Measurements from ENCODE around the gene PTPRG.
"Not testable (repeated sequence)": the region's sequence is repeated elsewhere in the genome, so short reads cannot be mapped to it uniquely, and the experiment has no call there.

The PTPRG gene

DNA sequence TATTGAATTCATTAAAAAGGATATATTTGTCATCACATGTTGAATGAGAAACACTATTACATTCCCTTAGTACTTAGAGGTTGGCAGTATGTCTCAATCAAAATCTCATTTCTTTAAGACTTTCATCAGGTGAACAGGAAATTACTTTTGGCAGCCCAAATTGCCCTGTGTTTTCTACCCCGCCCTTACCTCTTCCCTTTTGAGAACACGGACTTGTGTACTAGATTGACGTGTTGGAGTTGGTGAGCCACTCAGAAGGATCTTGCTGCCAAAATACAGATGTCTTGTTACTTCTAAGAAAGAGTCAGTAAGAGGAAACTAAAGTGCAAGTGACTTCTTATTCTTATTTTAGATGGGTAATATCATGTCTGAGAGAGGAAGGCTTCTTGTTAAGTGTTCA lies 425.1 kb downstream of the PTPRG start:
- DNase-seq = no peak

GRCh38 chr3:61989681-61990080 lies 428.3 kb downstream of the PTPRG start:
- DNase-seq = no peak

DNA sequence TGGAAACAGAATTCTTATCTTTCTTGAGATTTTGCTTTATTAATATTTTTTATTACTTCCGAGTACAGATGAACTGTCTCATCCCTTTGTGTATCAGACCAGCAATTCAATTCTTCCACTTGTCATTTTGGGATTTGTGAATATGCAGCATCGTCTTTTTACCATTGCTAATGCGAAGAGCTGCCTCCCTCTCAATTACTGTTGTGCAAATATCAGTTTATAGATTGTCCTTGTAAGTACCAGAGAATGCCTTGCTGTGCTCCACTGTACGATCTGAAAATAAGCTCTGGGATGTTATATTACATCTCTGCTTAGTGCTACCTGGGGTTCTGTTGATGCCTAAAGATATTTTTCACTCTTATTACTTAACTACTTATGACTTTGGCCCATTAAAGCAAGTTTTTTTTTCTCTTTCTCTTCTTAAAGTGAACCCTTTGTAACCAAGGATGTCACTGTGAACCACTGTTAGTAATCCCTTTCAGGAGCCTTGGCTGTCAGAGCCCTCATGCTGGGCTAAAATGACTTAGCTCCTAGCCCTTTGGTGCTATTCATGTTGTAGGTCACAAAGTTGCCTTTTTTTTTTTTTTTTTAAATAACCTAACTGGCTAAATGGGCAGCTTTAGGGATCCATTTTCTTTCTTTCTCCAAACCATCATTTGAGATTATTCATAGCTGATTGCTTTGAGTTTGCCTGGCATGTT lies 429.1 kb downstream of the PTPRG start:
- no peak for DNase-seq

DNA sequence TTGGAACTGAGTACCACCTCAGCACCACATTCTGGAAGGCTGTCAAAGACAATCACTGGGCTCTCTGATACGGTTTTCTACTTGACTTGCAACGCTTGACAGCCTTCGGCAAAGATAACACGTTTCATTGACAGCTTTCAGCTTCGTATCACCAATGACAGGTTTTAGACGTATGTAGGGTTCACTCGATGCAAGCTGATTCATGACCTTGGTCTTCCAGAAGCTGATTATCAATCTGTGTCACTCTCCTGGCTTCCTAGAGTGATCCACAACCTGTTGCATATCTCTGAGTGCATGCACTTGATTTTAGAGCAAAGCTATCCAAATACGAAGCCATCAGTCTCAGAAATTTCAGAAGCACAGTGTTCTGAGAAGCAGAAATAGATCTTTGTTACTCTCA lies 430.3 kb downstream of the PTPRG start:
- DNase-seq = no peak

- no peak for DNase-seq
Observed at GRCh38 chr3:61996366-61996765, 435.0 kb downstream of the PTPRG start.

DNA sequence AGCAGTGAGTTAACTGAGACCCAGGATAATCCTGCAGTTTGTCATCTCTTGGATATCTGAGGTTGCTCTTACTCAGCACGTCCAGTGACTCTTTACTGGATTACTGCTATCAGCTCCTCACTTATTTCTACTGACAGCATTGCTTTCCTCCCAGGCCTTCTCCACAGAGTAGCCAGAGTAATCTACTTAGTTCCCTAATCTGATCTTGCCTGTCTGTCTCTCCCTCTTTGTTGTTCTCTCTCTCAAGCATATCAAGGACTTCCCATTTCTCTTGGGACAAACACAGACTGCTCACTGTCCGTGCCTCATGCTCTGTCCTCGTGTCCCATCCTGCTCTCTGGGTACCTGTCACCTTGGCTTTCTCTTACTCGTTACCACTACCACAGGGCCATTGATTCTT lies 435.7 kb downstream of the PTPRG start:
- no peak for DNase-seq

DNA sequence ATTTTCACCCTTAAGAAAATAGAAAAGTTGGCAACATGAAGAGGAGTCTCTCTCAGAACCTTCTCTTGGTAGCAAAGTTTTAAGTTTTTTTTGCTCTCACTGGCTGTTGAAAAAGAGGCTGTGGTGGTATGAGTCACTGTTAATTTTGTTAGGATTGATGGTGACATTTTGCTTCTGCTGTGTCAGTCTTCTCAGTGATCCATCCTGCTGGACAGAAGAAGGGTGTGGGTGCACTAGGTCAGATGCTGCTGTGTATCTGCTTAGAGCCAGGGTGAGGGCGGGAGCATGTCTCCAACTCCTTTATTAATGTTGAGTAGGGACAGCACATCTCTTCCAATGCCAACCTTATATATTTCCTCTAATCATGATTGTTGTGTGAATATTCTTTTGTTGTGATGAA lies 442.5 kb downstream of the PTPRG start:
- DNase-seq = no peak

- no peak for DNase-seq
Observed at GRCh38 chr3:62007036-62007435, 445.7 kb downstream of the PTPRG start.

DNA sequence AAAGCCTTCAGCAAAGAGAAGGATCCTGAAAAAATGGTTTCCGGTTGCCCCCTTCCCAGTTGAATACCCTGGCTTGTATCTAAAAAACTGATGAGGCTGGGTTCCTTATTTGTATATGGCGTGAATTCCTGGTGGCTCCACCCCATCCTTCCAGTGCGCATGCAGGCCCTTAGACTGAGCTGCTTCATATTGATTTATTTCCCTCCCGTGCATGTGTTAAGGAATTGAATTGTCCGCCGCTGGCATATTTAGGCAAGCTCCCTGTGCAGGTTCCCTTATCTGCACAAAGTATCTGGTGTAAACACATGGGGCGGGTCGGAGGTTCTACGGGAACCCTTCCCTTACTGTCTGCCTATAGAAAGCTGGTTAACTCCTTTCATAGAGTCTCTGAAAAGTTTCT lies 449.6 kb downstream of the PTPRG start:
- no peak for DNase-seq

GRCh38 chr3:62011666-62012065 lies 450.3 kb downstream of the PTPRG start:
- DNase-seq = no peak

DNA sequence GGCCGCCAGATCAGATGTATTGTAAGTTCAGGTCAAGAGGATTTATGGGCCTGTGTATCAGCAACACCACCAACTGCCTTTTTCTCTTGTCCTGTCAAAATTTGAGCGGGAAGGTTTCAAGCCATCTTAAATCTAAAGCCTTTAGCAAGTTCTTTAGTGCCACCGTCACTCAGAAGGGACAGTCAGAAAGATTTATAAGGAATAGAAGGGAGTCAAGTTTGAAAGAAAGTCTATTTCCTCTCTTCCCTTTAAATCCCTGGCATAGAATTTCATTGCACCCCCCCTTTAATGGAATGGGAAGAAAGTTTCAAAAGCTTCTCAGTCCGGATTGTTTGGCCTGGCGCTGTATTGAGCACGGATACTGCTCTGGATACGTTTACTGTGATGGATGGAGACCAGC lies 452.6 kb downstream of the PTPRG start:
- no peak for DNase-seq

GRCh38 chr3:62015111-62015510 lies 453.7 kb downstream of the PTPRG start:
- DNase-seq = no peak

- DNase-seq = no peak
Observed at GRCh38 chr3:62019906-62020305, 458.5 kb downstream of the PTPRG start.

GRCh38 chr3:62020706-62021105 lies 459.3 kb downstream of the PTPRG start:
- DNase-seq = no peak

- no peak for DNase-seq
Observed at GRCh38 chr3:62022312-62022711, 460.9 kb downstream of the PTPRG start.

DNA sequence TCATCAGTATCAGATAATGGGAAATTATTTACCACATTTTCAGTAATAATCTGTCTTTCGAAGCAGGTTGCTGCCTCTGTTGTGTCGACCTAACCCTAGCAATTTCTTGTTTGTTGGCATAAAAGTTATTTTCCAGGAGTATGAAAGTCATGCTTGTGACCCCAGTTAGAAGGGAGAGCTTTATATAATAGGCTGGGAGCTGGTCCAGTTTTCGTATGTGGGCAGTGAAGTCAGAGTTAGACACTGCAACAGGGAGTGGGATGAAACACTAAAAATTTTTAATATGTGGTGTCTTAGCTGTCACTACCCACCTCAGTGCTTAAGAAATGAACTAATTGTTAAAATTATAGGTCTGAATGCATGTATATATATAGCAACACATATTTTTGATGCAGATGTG lies 463.5 kb downstream of the PTPRG start:
- no peak for DNase-seq

GRCh38 chr3:62025913-62026312 lies 464.5 kb downstream of the PTPRG start:
- no peak for DNase-seq

DNA sequence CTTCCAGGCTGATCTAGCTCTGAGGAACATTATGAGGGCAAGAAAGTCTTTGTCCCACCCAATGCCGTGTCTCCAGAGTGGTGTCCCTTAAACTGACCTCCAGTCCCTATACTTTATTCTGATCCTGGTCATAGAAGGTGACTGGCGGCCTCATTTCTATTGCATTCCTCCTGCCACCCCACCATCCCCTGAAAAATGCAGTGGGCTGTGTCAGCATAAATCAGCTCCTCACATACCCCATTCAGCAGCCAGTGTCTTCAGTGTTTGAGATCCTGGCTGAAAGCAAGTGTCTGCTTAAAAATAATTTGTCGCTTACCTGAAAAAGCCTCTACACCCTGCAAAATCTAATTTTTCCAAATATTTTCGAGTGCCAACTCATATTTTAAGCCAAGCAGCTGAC lies 465.9 kb downstream of the PTPRG start:
- no peak for DNase-seq

GRCh38 chr3:62027796-62028195 lies 466.4 kb downstream of the PTPRG start:
- DNase-seq = no peak

DNA sequence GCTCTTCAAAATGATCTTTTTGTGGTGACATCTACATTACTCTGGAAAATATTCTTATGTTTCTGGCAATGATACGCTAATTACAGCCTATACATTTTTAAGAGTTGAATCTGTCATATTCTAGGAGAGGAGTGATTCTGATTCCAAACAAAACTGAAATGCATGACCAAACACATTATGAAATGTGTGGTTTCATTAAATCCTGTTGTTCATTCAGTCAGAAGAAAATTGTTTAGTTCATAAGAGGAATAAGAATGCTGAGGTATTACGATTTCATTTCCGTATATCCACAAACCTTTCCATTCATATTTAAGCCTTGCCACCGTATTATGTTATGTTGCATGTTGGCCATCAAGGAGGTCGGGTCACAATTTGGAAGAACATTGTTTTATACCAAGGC lies 466.9 kb downstream of the PTPRG start:
- no peak for DNase-seq

GRCh38 chr3:62032738-62033137 lies 471.4 kb downstream of the PTPRG start:
- no peak for DNase-seq

GRCh38 chr3:62035402-62036057 lies 474.2 kb downstream of the PTPRG start:
- DNase-seq = no peak

DNA sequence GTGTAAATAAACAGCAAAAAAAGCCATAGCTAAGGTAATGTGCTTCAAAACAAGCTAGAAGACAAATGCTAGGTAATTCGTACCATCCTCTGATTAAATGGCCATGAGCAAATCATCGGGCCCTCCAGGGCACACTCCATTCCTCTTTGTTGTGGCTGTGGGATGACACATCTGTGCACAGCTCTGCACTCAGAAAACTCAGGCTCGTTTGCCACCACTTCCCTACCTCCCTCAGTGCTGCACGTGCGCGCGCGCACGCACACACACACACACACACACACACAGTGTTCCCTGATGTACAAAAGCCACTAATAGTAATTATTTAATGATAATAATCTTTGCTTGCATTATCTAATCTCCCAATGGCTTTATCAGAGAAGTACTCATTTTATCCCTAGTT lies 475.4 kb downstream of the PTPRG start:
- no peak for DNase-seq

GRCh38 chr3:62038798-62039197 lies 477.4 kb downstream of the PTPRG start:
- DNase-seq = not testable (repeated sequence)

DNA sequence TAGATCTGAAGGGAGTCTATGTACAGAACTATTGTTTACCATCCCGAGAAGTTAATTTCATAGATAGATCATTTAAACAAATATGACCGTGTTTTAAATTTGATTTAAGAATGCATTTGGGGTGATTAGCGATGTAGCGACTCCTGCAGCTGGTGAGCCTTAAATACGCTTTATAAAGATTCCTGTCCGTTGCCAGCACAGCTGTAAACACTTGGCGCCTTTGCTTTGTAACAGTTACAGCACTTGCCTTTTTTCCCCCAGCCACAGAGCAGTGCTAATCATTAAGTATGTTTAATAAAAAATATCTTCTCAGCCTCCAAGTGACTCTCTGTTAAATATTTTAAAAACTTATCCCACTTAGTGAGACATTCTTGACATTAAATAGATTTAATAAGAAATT lies 478.2 kb downstream of the PTPRG start:
- no peak for DNase-seq
